Measurements from ENCODE around the gene SETD3. TPM values are rescaled to one million over a fixed set of nuclear protein-coding genes. Genes with fewer than 3 reads are reported as not detected.

SETD3 gene
- total and polyA plus RNA-seq, 9 donors = 27.9 to 133 (median 79.2) TPM

DNA sequence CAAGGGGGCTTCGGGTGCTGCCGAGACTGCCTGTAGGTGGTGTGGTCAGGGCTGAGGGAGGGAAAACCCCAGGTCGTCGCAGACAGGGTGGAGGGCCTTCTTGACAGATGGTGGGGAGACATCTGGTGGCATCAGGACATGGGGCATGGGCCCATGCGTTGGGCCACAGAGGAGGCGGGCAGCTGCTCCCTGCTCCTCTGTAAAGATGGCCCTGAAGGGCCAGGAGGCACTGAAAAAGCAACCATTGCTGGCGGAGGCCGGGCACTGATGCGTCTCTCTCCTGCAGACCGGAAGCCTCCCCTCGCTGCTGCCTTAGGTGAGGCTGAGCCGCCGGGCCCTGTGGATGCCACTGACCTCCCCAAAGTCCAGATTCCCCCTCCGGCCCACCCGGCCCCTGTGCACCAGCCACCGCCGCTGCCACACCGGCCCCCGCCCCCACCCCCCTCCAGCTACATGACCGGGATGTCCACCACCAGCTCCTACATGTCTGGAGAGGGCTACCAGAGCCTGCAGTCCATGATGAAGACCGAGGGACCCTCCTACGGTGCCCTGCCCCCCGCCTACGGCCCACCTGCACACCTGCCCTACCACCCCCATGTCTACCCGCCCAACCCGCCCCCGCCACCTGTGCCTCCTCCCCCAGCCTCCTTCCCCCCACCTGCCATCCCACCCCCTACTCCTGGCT, 29.4 kb upstream of the SETD3 start:
- H3K27me3 ChIP-seq = no peaks in the 10 kb centered on the region
- no peak for DNase-seq
- no peak overlapping the region for H3K4me3 ChIP-seq
- H3K36me3 ChIP-seq = no peaks in the 10 kb centered on the region
- no peaks in the 10 kb centered on the region for H3K9me3 ChIP-seq
- H3K4me1 ChIP-seq (ENCODE audit: insufficient read depth) = no peaks in the 10 kb centered on the region
- WGBS, 3 donors = 73 to 84% (median 79%) methylated on average over 16 to 27 of the region's 27 CpGs
- intact Hi-C loops (cut with DNase I) = loop anchor here in 1 of 4 donors (10.0 kb wide), 1 partner anchor 375 kb away; no protein-coding TSS in a partner anchor
- no peak overlapping the region for H3K27ac ChIP-seq
- TF ChIP-seq POLR2A (IDR thresholded peaks at IDR 0.05) (no peak), EP300 (IDR thresholded peaks at IDR 0.05) (no peak)
- TF ChIP-seq, protein P1, sequence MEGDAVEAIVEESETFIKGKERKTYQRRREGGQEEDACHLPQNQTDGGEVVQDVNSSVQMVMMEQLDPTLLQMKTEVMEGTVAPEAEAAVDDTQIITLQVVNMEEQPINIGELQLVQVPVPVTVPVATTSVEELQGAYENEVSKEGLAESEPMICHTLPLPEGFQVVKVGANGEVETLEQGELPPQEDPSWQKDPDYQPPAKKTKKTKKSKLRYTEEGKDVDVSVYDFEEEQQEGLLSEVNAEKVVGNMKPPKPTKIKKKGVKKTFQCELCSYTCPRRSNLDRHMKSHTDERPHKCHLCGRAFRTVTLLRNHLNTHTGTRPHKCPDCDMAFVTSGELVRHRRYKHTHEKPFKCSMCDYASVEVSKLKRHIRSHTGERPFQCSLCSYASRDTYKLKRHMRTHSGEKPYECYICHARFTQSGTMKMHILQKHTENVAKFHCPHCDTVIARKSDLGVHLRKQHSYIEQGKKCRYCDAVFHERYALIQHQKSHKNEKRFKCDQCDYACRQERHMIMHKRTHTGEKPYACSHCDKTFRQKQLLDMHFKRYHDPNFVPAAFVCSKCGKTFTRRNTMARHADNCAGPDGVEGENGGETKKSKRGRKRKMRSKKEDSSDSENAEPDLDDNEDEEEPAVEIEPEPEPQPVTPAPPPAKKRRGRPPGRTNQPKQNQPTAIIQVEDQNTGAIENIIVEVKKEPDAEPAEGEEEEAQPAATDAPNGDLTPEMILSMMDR (IDR thresholded peaks at IDR 0.05) = no peak

DNA sequence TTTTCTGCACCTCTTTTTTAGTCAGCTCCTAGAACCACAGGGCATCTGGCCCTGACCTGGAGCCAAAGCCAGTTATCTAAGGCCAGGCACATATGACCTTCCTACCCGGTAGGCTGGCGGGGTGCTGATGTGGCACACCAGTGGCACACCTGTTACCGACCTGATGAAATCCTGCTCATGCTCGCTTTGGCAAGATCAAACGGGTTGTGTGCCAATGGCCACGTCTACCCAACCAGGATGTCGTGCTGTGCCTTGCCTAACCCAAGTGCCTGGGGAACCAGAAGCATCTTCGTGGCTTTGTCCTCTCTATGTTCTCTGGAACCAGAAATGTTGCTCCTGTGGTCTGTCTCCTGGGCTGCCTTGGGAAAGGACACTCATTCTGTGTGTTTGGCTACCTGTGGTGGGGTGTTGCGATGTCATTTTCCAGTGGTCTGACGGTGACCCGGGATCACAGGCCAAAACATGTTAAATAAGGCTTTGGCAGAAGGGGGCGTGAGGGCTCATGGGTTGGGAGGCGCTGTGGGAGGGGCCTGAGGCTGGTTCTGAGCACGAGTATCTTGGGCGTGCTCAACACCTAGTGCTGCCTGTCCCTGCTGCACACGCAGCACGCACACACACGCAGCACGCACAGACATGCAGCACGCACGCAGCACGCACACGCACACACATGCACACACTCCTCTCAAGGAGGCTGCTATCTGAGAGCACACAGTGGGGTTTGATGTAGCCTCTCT, 28.4 kb upstream of the SETD3 start:
- Histone ChIP-seq H3K27ac (no peak overlapping the region), H3K27me3 (no peaks in the 10 kb centered on the region), H3K4me3 (no peak overlapping the region), H3K4me1 (ENCODE audit: insufficient read depth) (no peaks in the 10 kb centered on the region), H3K9me3 (no peaks in the 10 kb centered on the region), H3K36me3 (no peaks in the 10 kb centered on the region)
- no peak for DNase-seq
- WGBS, 3 donors = 70 to 75% (median 72%) methylated on average over 23 of the region's 23 CpGs
- intact Hi-C loops (cut with DNase I) = no loop called here
- TF ChIP-seq POLR2A (IDR thresholded peaks at IDR 0.05) (no peak), EP300 (IDR thresholded peaks at IDR 0.05) (no peak)
- TF ChIP-seq, protein P1 (IDR thresholded peaks at IDR 0.05) = no peak

DNA sequence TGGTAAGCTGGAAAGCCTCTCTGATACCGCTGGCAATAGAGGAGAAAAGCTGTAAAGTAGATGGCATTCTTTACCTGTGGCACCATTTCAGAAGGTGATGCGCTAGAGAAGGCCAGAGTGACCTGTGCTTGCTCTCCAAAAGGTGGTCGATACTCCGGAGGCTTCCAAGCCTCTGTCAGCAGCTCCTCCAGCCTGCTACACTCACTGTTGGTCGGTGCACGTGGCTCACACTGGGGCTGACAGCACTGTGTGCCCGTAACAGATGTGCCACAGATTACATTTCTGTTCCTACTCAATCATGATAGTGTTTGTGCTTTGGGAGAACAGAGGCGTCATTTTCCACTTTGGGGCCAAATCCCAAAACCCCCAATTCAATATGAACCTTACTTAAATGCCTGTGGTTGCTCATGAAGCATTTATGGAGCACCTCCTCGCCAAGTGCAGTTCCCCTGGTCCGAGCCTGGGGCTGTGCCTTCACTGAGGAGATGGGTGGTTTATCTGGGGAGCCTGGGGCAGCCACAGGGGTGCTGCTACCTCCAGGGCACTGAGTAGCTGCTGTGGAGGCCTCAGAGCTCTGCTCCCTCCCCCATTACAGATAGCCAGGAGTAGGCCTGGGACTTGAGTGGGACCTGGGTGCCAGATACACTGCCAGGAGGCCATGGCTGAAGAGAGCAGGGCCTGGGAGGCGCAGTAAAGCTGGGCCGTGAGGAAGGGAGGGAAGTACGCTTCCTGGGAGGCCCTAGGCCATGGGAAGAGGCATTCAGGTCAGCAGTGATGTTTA, 27.4 kb upstream of the SETD3 start:
- Histone ChIP-seq H3K27me3 (no peaks in the 10 kb centered on the region), H3K9me3 (no peaks in the 10 kb centered on the region), H3K36me3 (no peaks in the 10 kb centered on the region), H3K4me3 (no peak overlapping the region), H3K4me1 (ENCODE audit: insufficient read depth) (no peaks in the 10 kb centered on the region), H3K27ac (no peak overlapping the region)
- DNase-seq = no peak
- TF ChIP-seq POLR2A (IDR thresholded peaks at IDR 0.05) (no peak), EP300 (IDR thresholded peaks at IDR 0.05) (no peak)
- TF ChIP-seq, protein P1 (IDR thresholded peaks at IDR 0.05) = no peak
- intact Hi-C loops (cut with DNase I) = no loop called here
- 88 to 94% (median 91%) methylated on average over 13 of the region's 13 CpGs for WGBS, 3 donors

DNA sequence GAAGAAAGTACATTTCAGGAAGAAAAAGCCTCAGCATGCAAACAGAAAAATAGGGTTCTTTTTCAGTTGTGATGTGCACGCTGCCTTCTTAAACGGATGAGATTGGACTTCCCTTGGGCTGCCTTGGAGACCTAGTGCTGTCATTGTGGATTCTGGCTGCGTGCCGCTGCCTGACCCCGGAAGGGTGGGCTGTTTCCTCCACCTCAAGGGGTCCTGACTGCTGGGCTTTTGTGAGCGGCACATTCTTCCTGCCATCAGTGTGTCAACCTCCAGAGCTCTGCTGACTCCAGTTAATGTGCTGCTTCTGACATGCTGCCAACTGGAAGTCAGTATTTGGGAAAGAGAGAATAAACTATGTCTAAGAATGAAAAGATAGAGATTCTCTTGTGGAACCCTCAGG, 25.6 kb upstream of the SETD3 start:
- Histone ChIP-seq H3K9me3 (no peaks in the 10 kb centered on the region), H3K36me3 (no peaks in the 10 kb centered on the region), H3K27ac (no peak overlapping the region), H3K4me1 (ENCODE audit: insufficient read depth) (no peaks in the 10 kb centered on the region), H3K27me3 (no peaks in the 10 kb centered on the region), H3K4me3 (no peak overlapping the region)
- intact Hi-C loops (cut with DNase I) = no loop called here
- TF ChIP-seq, protein P1 (IDR thresholded peaks at IDR 0.05) = no peak
- TF ChIP-seq POLR2A (IDR thresholded peaks at IDR 0.05) = no peak
- TF ChIP-seq EP300 (IDR thresholded peaks at IDR 0.05) = no peak
- no peak for DNase-seq
- WGBS, 3 donors = 89 to 95% (median 95%) methylated on average over 6 of the region's 6 CpGs

Measured in ovary (tissue), 9 donors.